Measurements from ENCODE around the gene F10. TPM values are rescaled to one million over a fixed set of nuclear protein-coding genes. Genes with fewer than 3 reads are reported as not detected.

The F10 gene
- total and polyA plus RNA-seq, 2 donors (not counting 1 experiment from before 2014, with no cell fraction given): not detected

- WGBS (ENCODE audit: insufficient coverage): 62% methylated on average over 2 of the region's 5 CpGs
- Histone ChIP-seq H3K9ac (ENCODE audit: low read length) (no peak overlapping the region), H4K20me1 (ENCODE audit: control insufficient read depth, insufficient read depth, low read length, poor library complexity, severe bottlenecking) (no peaks in the 10 kb centered on the region), H3K36me3 (replicated peaks in 1 of 2; ENCODE audit: control extremely low read depth in 1 of 2, control insufficient read depth in 1 of 2, extremely low read depth in 1 of 2, insufficient read depth in 2 of 2, low read length in 1 of 2) (peaks cover 0 to 58% of the 10 kb centered on the region in 2 experiments), H3K4me1 (ENCODE audit: control insufficient read depth in 2 of 2, insufficient read depth in 2 of 2, low read length in 2 of 2) (peaks cover 0 to 4% of the 10 kb centered on the region in 2 donors), H3K27ac (ENCODE audit: low read length in 2 of 2) (peak overlapping the region in 1 of 2 donors; percentile 48), H3K4me3 (ENCODE audit: control extremely low read depth in 1 of 5, extremely low read depth in 1 of 5, insufficient read depth in 1 of 5, low read depth in 2 of 5, low read length in 4 of 5) (no peak overlapping the region), H3K4me2 (replicated peaks; ENCODE audit: low read depth, low read length, poor library complexity, severe bottlenecking) (no peak overlapping the region), H3K9me3 (ENCODE audit: control extremely low read depth in 1 of 3, control insufficient read depth in 2 of 3, insufficient read depth in 1 of 3, low read length in 2 of 3) (peaks cover 0 to 8% (median 0%) of the 10 kb centered on the region in 3 donors), H2AFZ (ENCODE audit: insufficient read depth, low read depth, low read length, poor library complexity, severe bottlenecking) (no peak overlapping the region), H3K79me2 (ENCODE audit: control insufficient read depth, insufficient read depth, low read length) (no peaks in the 10 kb centered on the region), H3K27me3 (replicated peaks in 1 of 4; ENCODE audit: control extremely low read depth in 1 of 4, control insufficient read depth in 3 of 4, insufficient read depth in 4 of 4, low read length in 3 of 4) (no peaks in the 10 kb centered on the region)
- POLR2A ChIA-PET: no interaction called here
- TF ChIP-seq EZH2 (IDR thresholded peaks at IDR 0.05; ENCODE audit: borderline replicate concordance, insufficient read depth, low read depth, low read length, poor library complexity, severe bottlenecking) (no peak), CTCF (IDR thresholded peaks at IDR 0.05) (no peak)
- H3K27me3 Mint-ChIP-seq: no peaks in the 10 kb centered on the region
- DNase-seq (peak; percentile 54), ATAC-seq (ENCODE audit: low read depth) (no peak)
- peak overlapping the region; percentile 26 for H3K4me3 Mint-ChIP-seq
- CTCF ChIA-PET: no interaction called here
- H3K9me3 Mint-ChIP-seq (ENCODE audit: insufficient read depth): peaks cover 3% of the 10 kb centered on the region
- H3K27ac Mint-ChIP-seq: peak overlapping the region; percentile 86
- intact Hi-C loops (cut with micrococcal nuclease): no loop called here
- peaks cover 7% of the 10 kb centered on the region for H3K4me1 Mint-ChIP-seq
Measured at GRCh38 chr13:113176280-113176679, 53.7 kb downstream of the F10 start.

GRCh38 chr13:113176822-113177221, 54.2 kb downstream of the F10 start:
- ATAC-seq (ENCODE audit: low read depth) (no peak), DNase-seq (no peak)
- Histone ChIP-seq H4K20me1 (ENCODE audit: control insufficient read depth, insufficient read depth, low read length, poor library complexity, severe bottlenecking) (no peaks in the 10 kb centered on the region), H3K4me1 (ENCODE audit: control insufficient read depth in 2 of 2, insufficient read depth in 2 of 2, low read length in 2 of 2) (no peaks in the 10 kb centered on the region), H3K79me2 (ENCODE audit: control insufficient read depth, insufficient read depth, low read length) (no peaks in the 10 kb centered on the region), H3K27me3 (replicated peaks in 1 of 4; ENCODE audit: control extremely low read depth in 1 of 4, control insufficient read depth in 3 of 4, insufficient read depth in 4 of 4, low read length in 3 of 4) (no peaks in the 10 kb centered on the region), H2AFZ (ENCODE audit: insufficient read depth, low read depth, low read length, poor library complexity, severe bottlenecking) (no peak overlapping the region), H3K9me3 (ENCODE audit: control extremely low read depth in 1 of 3, control insufficient read depth in 2 of 3, insufficient read depth in 1 of 3, low read length in 2 of 3) (peaks cover 0 to 8% (median 0%) of the 10 kb centered on the region in 3 donors), H3K4me3 (ENCODE audit: control extremely low read depth in 1 of 5, extremely low read depth in 1 of 5, insufficient read depth in 1 of 5, low read depth in 2 of 5, low read length in 4 of 5) (no peak overlapping the region), H3K27ac (ENCODE audit: low read length in 2 of 2) (no peak overlapping the region), H3K36me3 (replicated peaks in 1 of 2; ENCODE audit: control extremely low read depth in 1 of 2, control insufficient read depth in 1 of 2, extremely low read depth in 1 of 2, insufficient read depth in 2 of 2, low read length in 1 of 2) (peaks cover 0 to 62% of the 10 kb centered on the region in 2 experiments), H3K4me2 (replicated peaks; ENCODE audit: low read depth, low read length, poor library complexity, severe bottlenecking) (no peak overlapping the region), H3K9ac (ENCODE audit: low read length) (no peak overlapping the region)
- TF ChIP-seq CTCF (IDR thresholded peaks at IDR 0.05) (no peak), EZH2 (IDR thresholded peaks at IDR 0.05; ENCODE audit: borderline replicate concordance, insufficient read depth, low read depth, low read length, poor library complexity, severe bottlenecking) (no peak)
- peaks cover 6% of the 10 kb centered on the region for H3K4me1 Mint-ChIP-seq
- ChIA-PET POLR2A (no interaction called here), CTCF (no interaction called here)
- intact Hi-C loops (cut with micrococcal nuclease): no loop called here
- H3K27me3 Mint-ChIP-seq: no peaks in the 10 kb centered on the region
- no peak overlapping the region for H3K27ac Mint-ChIP-seq
- 100% methylated on average over 7 of the region's 14 CpGs for WGBS (ENCODE audit: insufficient coverage)
- no peak overlapping the region for H3K4me3 Mint-ChIP-seq
- peaks cover 3% of the 10 kb centered on the region for H3K9me3 Mint-ChIP-seq (ENCODE audit: insufficient read depth)
